OCI-LY7 (cell line): ENCODE measurements around the gene GNA15.

Source experiments
- EZH2phosphoT487 ChIP-seq: fragments of 200-600 bp; sonication (generic); IDR thresholded peaks from 2 replicates; pipeline ENCODE4 v1.6.1; 2018; ENCODE audit warnings: low read depth, borderline replicate concordance, mild to moderate bottlenecking, mixed run types, antibody characterized with exemption, low read length, moderate library complexity, mixed read lengths
- TF ChIP-seq, protein P1 (sequence below): fragments of 200-600 bp; sonication (generic); conservative IDR thresholded peaks from 2 replicates; pipeline ENCODE4 v1.5.1; 2014; ENCODE audit warnings: mild to moderate bottlenecking, antibody characterized with exemption, low read length, moderate library complexity, mixed read lengths

DNA sequence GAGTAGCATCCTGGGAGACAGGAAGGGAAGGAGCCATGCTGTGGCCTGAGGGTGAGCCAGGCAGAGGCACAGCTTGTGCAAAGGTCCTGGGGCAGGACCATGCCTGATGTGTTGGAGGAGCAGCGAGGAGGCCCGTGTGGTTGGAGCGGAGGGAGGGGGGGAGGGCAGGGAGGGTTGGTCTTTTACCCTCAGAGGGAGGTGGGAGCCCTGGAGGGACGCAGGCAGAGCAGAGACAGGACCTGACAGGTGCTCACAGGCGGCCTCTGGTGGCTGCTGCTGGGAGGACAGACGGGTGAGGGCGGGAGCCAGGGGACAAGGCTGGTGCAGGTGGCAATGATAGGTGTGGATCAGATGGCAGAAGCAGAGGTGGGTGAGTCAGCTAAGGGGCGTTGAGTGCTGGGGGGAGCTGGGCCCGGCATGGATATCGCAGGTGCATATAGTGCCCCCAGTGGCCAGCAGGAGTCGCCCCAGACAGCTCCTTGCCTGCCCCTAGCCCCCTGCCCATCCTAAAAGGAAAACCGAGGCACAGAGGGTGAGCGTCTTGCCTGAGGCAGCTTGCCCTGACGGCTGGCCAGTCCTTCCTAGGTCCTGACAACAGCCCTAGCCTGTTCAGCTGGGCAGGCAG lies 9.8 kb upstream of the GNA15 start:
- TF ChIP-seq, protein P1, sequence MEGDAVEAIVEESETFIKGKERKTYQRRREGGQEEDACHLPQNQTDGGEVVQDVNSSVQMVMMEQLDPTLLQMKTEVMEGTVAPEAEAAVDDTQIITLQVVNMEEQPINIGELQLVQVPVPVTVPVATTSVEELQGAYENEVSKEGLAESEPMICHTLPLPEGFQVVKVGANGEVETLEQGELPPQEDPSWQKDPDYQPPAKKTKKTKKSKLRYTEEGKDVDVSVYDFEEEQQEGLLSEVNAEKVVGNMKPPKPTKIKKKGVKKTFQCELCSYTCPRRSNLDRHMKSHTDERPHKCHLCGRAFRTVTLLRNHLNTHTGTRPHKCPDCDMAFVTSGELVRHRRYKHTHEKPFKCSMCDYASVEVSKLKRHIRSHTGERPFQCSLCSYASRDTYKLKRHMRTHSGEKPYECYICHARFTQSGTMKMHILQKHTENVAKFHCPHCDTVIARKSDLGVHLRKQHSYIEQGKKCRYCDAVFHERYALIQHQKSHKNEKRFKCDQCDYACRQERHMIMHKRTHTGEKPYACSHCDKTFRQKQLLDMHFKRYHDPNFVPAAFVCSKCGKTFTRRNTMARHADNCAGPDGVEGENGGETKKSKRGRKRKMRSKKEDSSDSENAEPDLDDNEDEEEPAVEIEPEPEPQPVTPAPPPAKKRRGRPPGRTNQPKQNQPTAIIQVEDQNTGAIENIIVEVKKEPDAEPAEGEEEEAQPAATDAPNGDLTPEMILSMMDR, result peak; percentile 83
- TF ChIP-seq EZH2phosphoT487, result no peak
